Osteoblast (primary cell): Measurements from ENCODE around the gene C12orf56. TPM values are rescaled to one million over a fixed set of nuclear protein-coding genes. Genes with fewer than 3 reads are reported as not detected.

Experiments
- DNase-seq: peaks from one replicate; pipeline ENCODE4 v3.0.0; 2011; ENCODE audit warnings: low spot score, mixed read lengths; ENCODE audit not compliant: insufficient read length; ENCODE audit errors: missing footprints
- H2AFZ ChIP-seq: 2 replicates; pipeline ENCODE4 v1.6.0; 2011; ENCODE audit warnings: mild to moderate bottlenecking, low read length
- H3K27ac ChIP-seq: 2 replicates; pipeline ENCODE4 v1.5.1; 2011; ENCODE audit warnings: mild to moderate bottlenecking, low read depth, low read length, moderate library complexity
- H3K27me3 ChIP-seq: 2 replicates; pipeline ENCODE4 v1.6.0; 2012; ENCODE audit warnings: mild to moderate bottlenecking, control low read depth, inconsistent platforms, low read length, moderate library complexity; ENCODE audit not compliant: insufficient read depth
- H3K36me3 ChIP-seq: 2 replicates; pipeline ENCODE4 v1.5.1; 2011; ENCODE audit warnings: mild to moderate bottlenecking, low read length, control low read depth, moderate library complexity; ENCODE audit not compliant: insufficient read depth
- H3K4me1 ChIP-seq: 2 replicates; pipeline ENCODE4 v1.5.1; 2011; ENCODE audit warnings: mild to moderate bottlenecking, low read length, control low read depth, moderate library complexity; ENCODE audit not compliant: insufficient read depth
- H3K4me2 ChIP-seq: 2 replicates; pipeline ENCODE4 v1.6.0; 2011; ENCODE audit warnings: mild to moderate bottlenecking, low read length; ENCODE audit not compliant: insufficient read depth
- H3K4me3 ChIP-seq: fragments of 200-600 bp; sonication (generic); 3 replicates; pipeline ENCODE4 v1.5.1; 2012; ENCODE audit warnings: mild to moderate bottlenecking, low read length, inconsistent platforms; ENCODE audit not compliant: insufficient read depth
- H3K79me2 ChIP-seq: 2 replicates; pipeline ENCODE4 v1.6.0; 2012; ENCODE audit warnings: mild to moderate bottlenecking, low read length, control low read depth, inconsistent platforms; ENCODE audit not compliant: insufficient read depth
- H3K9me3 ChIP-seq: 2 replicates; pipeline ENCODE4 v1.5.1; 2011; ENCODE audit warnings: low read depth, low read length, control low read depth
- H4K20me1 ChIP-seq: 2 replicates; pipeline ENCODE4 v1.6.0; 2012; ENCODE audit warnings: mild to moderate bottlenecking, low read length, control low read depth; ENCODE audit not compliant: insufficient read depth
- total RNA-seq: library from RNA; depleted of rRNA; stranded (reverse); fragments of >200 nt; gene quantifications from 2 replicates; pipeline ENCODE4 v1.2.3, GENCODE V29; 2012
- TF ChIP-seq, protein P1 (sequence below): IDR thresholded peaks from 2 replicates; pipeline ENCODE4 v1.5.1; 2011; ENCODE audit warnings: mild to moderate bottlenecking, low read depth, low read length, moderate library complexity; ENCODE audit errors: extremely low read depth

The C12orf56 gene, protein sequence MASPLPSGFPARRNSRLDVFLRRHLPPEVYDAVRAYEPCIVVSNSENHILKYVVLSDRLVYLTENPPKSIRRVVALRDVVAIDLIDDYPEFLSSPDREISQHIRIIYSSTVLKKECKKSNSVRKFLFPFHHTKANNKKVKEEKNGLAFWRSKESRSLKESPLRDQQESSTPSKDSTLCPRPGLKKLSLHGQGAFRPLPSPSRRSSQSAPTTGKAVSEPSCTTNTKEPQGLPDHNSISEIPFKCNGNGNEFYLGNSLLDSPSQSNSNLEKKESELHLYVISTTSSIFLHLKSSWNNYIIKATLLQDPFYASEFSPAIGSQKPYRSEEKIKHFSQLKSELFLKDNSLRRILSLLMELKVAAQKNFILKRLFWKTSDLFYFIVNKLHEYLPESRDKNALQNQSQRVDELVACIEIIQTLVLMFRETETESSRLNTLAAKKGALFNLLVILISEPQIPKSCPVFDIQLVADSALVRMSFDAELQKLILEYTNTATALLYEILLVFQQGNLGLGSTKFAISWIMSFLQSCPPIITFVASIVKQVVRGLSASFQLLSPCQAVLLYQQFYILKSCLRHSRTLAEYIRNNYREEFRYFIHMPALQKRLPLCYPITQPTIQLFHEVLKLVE
- under 0.01 and 0.36 TPM in 2 replicates for total RNA-seq

DNA sequence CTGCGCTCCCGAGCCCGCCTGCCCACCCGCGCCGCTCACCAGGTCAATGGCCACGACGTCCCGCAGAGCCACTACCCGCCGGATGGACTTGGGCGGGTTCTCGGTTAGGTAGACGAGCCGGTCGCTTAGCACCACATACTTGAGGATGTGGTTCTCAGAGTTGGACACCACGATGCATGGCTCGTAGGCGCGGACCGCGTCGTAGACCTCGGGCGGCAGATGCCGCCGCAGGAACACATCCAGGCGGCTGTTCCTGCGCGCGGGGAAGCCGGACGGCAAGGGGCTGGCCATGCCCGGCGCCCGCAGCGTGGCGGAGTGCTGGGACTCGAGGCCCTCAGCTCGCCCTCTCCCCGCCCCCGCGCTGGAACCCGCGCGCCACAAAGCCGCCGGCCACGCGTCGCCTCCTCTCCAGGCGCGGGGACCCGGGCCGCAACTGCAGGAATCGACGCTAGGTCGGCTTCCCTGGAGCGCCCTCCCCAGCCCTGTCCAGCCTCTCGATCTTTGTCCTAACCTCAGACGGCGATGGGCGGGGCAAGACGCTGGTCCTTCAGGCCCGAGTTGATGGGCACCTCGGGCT is at the start of gene C12orf56:
TSS of gene C12orf56 (minus strand) at position 484 of the 577 bp plus-strand sequence. CDS start at position 291, 193 bp downstream.
- H3K4me1 ChIP-seq = peaks cover 7% of the 10 kb centered on the region
- no peaks in the 10 kb centered on the region for H3K27me3 ChIP-seq
- peak; percentile 87 for DNase-seq
- H2AFZ ChIP-seq = peak within 1 kb of the TSS; percentile 91
- H4K20me1 ChIP-seq = no peaks in the 10 kb centered on the region
- no peak within 1 kb of the TSS for H3K27ac ChIP-seq
- TF ChIP-seq, protein P1, sequence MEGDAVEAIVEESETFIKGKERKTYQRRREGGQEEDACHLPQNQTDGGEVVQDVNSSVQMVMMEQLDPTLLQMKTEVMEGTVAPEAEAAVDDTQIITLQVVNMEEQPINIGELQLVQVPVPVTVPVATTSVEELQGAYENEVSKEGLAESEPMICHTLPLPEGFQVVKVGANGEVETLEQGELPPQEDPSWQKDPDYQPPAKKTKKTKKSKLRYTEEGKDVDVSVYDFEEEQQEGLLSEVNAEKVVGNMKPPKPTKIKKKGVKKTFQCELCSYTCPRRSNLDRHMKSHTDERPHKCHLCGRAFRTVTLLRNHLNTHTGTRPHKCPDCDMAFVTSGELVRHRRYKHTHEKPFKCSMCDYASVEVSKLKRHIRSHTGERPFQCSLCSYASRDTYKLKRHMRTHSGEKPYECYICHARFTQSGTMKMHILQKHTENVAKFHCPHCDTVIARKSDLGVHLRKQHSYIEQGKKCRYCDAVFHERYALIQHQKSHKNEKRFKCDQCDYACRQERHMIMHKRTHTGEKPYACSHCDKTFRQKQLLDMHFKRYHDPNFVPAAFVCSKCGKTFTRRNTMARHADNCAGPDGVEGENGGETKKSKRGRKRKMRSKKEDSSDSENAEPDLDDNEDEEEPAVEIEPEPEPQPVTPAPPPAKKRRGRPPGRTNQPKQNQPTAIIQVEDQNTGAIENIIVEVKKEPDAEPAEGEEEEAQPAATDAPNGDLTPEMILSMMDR = no peak
- no peaks in the 10 kb centered on the region for H3K9me3 ChIP-seq
- H3K4me2 ChIP-seq = peak within 1 kb of the TSS; percentile 84
- peak within 1 kb of the TSS; percentile 75 for H3K4me3 ChIP-seq
- H3K79me2 ChIP-seq = no peaks in the 10 kb centered on the region
- H3K36me3 ChIP-seq = no peaks in the 10 kb centered on the region

DNA sequence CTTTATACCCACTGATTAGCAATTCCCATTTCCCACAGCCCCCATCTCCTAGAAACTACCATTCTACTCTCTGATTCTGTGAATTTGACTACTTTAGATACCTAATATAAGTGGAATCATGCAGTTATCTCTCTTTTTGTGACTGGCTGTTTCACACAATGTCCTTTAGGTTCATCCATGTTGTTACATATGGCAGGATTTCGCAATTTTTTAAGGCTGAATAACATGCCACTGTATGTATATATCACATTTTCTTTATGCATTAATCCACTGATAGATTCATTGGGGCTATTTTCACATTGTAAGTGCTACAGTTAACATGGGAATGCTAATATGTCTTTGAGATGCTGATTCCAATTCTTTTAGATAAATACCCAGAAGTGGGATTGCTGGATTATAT is 49.5 kb upstream of the C12orf56 start:
- Histone ChIP-seq H3K9me3 (no peaks in the 10 kb centered on the region), H3K4me2 (no peak overlapping the region), H3K4me3 (no peak overlapping the region), H3K79me2 (peaks cover 7% of the 10 kb centered on the region), H3K4me1 (no peaks in the 10 kb centered on the region), H3K27me3 (no peaks in the 10 kb centered on the region), H3K27ac (no peak overlapping the region), H4K20me1 (no peaks in the 10 kb centered on the region), H3K36me3 (peaks cover 92% of the 10 kb centered on the region), H2AFZ (no peak overlapping the region)
- TF ChIP-seq, protein P1 = no peak
- DNase-seq = no peak

DNA sequence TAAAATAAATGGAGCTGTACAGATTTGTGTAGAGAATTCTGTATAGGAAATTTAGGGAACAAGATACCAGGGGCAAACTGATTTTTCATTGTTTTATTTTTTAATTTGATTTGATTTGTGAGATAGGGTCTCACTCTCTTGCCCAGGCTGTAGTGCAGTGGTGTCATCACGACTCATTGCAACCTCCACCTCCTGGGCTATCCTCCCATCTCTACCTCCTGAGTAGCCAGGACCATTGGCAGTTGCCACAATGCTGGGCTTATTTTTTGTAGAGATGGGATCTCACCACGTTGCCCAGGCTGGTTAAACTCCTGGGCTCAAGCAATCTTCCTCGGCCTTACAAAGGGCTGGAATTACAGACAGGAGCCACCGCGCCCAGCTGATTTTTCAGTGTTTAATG is 43.4 kb upstream of the C12orf56 start:
- Histone ChIP-seq H3K9me3 (no peaks in the 10 kb centered on the region), H3K4me3 (no peak overlapping the region), H3K27ac (no peak overlapping the region), H3K4me1 (no peaks in the 10 kb centered on the region), H3K27me3 (no peaks in the 10 kb centered on the region), H3K36me3 (peaks cover 96% of the 10 kb centered on the region), H3K4me2 (no peak overlapping the region), H2AFZ (no peak overlapping the region), H3K79me2 (peaks cover 8% of the 10 kb centered on the region), H4K20me1 (no peaks in the 10 kb centered on the region)
- no peak for DNase-seq
- TF ChIP-seq, protein P1 = no peak

DNA sequence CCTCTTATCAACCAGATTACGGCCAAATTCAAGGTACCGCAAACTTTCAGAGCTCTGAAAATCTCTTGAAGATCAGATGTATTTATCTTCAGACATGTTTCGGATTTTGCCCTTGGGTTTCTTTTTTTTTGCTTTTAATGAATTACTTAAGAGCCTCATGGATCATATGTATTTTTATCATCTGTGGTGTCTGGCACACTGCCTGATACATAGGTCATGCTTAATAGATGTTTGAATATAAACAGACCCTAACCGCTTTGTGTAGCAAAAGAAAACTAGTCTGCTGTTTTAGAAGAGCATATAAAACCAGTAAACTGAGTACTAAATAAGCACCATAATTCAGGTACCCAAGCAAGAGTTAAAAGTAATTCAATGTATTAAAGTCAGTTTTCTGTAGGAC is 41.2 kb upstream of the C12orf56 start:
- H3K79me2 ChIP-seq = peaks cover 6% of the 10 kb centered on the region
- H3K36me3 ChIP-seq = peaks cover 92% of the 10 kb centered on the region

More for the DNA sequence above, 41.2 kb upstream of the C12orf56 start:
- Histone ChIP-seq H3K9me3 (no peaks in the 10 kb centered on the region), H3K27me3 (no peaks in the 10 kb centered on the region), H2AFZ (no peak overlapping the region), H4K20me1 (no peaks in the 10 kb centered on the region), H3K4me3 (no peak overlapping the region), H3K27ac (no peak overlapping the region), H3K4me2 (no peak overlapping the region), H3K4me1 (no peaks in the 10 kb centered on the region)
- DNase-seq = no peak
- TF ChIP-seq, protein P1 = no peak
